HepG2 (cell line): ENCODE measurements around the gene GPC6. TPM values are rescaled to one million over a fixed set of nuclear protein-coding genes. Genes with fewer than 3 reads are reported as not detected.

Experiments used
- BRD4 ChIP-seq: sonication (generic); formaldehyde crosslinking; IDR thresholded peaks from 2 replicates; pipeline ENCODE4 v1.4.0; 2020; ENCODE audit warnings: missing genetic modification reagents
- CENPT ChIP-seq: sonication (generic); formaldehyde crosslinking; IDR thresholded peaks from 2 replicates; pipeline ENCODE4 v1.8.0; 2022; ENCODE audit warnings: low read depth, mild to moderate bottlenecking, moderate library complexity, missing genetic modification reagents
- DNMT3B ChIP-seq: conservative IDR thresholded peaks from 2 replicates; pipeline ENCODE4 v1.6.1; 2016; ENCODE audit warnings: missing biosample characterization, control low read depth
- EEA1 ChIP-seq: sonication (generic); formaldehyde crosslinking; IDR thresholded peaks from 2 replicates; pipeline ENCODE4 v1.5.1; 2020; ENCODE audit warnings: mild to moderate bottlenecking, missing genetic modification reagents, borderline replicate concordance
- HES4 ChIP-seq: sonication (generic); formaldehyde crosslinking; IDR thresholded peaks from 2 replicates; pipeline ENCODE4 v1.9.0; 2021; ENCODE audit warnings: mild to moderate bottlenecking, missing genetic modification reagents, borderline replicate concordance
- HNRNPL ChIP-seq: fragments of 200-400 bp; formaldehyde crosslinking; IDR thresholded peaks from 2 replicates; pipeline ENCODE4 v1.6.1; 2017; ENCODE audit warnings: mild to moderate bottlenecking, low read depth, low read length
- NFIB ChIP-seq: sonication (generic); formaldehyde crosslinking; IDR thresholded peaks from 2 replicates; pipeline ENCODE4 v1.9.0; 2021; ENCODE audit warnings: missing genetic modification reagents, mild to moderate bottlenecking, borderline replicate concordance
- SNAI1 ChIP-seq: sonication (generic); formaldehyde crosslinking; IDR thresholded peaks from 2 replicates; pipeline ENCODE4 v1.5.0; 2020; ENCODE audit warnings: mild to moderate bottlenecking, missing genetic modification reagents, borderline replicate concordance
- ZNF136 ChIP-seq: sonication (generic); formaldehyde crosslinking; IDR thresholded peaks from 2 replicates; pipeline ENCODE4 v1.8.1; 2022; ENCODE audit warnings: low read depth, mild to moderate bottlenecking, moderate library complexity, missing genetic modification reagents
- ZNF598 ChIP-seq: sonication (generic); formaldehyde crosslinking; IDR thresholded peaks from 2 replicates; pipeline ENCODE4 v1.5.1; 2020; ENCODE audit warnings: mild to moderate bottlenecking, missing genetic modification reagents, borderline replicate concordance
- ZNF615 ChIP-seq: sonication (generic); formaldehyde crosslinking; IDR thresholded peaks from 2 replicates; pipeline ENCODE4 v1.5.0; 2020; ENCODE audit warnings: mild to moderate bottlenecking, missing genetic modification reagents, borderline replicate concordance
- polyA plus RNA-seq, 8 experiments: library from polyadenylated mRNA; depleted of rRNA in 3 of 8; stranded (reverse) in 7 of 8; unstranded in 1 of 8; fragments of >200 nt; fragmentation: Illumina TruSeq in 4 of 8; extraction: Trizol in 4 of 8; gene quantifications; 2 replicates each; pipeline versions ENCODE4 v1.2.1 to v1.2.3, GENCODE V29; 2011 to 2016; ENCODE audit warnings: low read depth in 4 of 8, missing spikeins in 1 of 8, mixed read lengths in 1 of 8; ENCODE audit not compliant: insufficient read depth in 1 of 8
- total RNA-seq, 5 experiments: library from RNA; depleted of rRNA; stranded (reverse); fragments of >200 nt; fragmentation: Illumina TruSeq; extraction: Trizol; gene quantifications; 2 replicates each; pipeline ENCODE4 v1.2.3, GENCODE V29; 2016; ENCODE audit warnings: low read depth in 1 of 5
- TF ChIP-seq, protein P1 (sequence below): sonication (generic); formaldehyde crosslinking; IDR thresholded peaks from 2 replicates; pipeline ENCODE4 v1.5.0; 2020; ENCODE audit warnings: missing genetic modification reagents
- TF ChIP-seq, protein P2 (sequence below): sonication (generic); formaldehyde crosslinking; IDR thresholded peaks from 2 replicates; pipeline ENCODE4 v1.4.0; 2020; ENCODE audit warnings: missing genetic modification reagents, mild to moderate bottlenecking, borderline replicate concordance
- TF ChIP-seq, protein P3 (sequence below): IDR thresholded peaks from 2 replicates; pipeline ENCODE4 v1.6.1; 2012; ENCODE audit warnings: low read length, improper control_type of control experiment
- TF ChIP-seq, protein P4 (sequence below): IDR thresholded peaks from 2 replicates; pipeline ENCODE4 v1.6.1; 2016; ENCODE audit warnings: low read depth, borderline replicate concordance

GPC6 gene
- total and polyA plus RNA-seq, 2 of the 13 experiments (the other 11 are each of a cell fraction or from before 2014, with no cell fraction given), result 24.5 to 33.9 TPM

DNA sequence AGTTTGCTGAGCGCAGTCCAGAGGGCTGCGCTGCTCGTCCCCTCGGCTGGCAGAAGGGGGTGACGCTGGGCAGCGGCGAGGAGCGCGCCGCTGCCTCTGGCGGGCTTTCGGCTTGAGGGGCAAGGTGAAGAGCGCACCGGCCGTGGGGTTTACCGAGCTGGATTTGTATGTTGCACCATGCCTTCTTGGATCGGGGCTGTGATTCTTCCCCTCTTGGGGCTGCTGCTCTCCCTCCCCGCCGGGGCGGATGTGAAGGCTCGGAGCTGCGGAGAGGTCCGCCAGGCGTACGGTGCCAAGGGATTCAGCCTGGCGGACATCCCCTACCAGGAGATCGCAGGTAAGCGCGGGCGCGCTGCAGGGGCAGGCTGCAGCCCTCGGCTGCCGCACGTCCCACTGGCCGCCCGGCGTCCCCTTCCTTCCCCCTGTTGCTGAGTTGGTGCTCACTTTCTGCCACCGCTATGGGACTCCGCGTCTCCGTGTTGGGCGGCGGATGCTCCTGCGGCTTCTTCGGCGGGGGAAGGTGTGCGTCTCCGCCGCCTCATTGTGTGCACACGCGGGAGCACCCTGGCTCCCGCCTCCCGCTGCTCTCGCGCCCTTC is 772 bp downstream of the GPC6 start (continued):
- no peak for TF ChIP-seq ZNF598 (CRISPR knock-in tag)
- TF ChIP-seq SNAI1 (CRISPR knock-in tag), result no peak
- no peak for TF ChIP-seq NFIB
- TF ChIP-seq, protein P1, sequence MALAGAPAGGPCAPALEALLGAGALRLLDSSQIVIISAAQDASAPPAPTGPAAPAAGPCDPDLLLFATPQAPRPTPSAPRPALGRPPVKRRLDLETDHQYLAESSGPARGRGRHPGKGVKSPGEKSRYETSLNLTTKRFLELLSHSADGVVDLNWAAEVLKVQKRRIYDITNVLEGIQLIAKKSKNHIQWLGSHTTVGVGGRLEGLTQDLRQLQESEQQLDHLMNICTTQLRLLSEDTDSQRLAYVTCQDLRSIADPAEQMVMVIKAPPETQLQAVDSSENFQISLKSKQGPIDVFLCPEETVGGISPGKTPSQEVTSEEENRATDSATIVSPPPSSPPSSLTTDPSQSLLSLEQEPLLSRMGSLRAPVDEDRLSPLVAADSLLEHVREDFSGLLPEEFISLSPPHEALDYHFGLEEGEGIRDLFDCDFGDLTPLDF (CRISPR knock-in tag), result no peak
- no peak for TF ChIP-seq EEA1 (CRISPR knock-in tag)
- peak; percentile 83 for TF ChIP-seq HNRNPL
- no peak for TF ChIP-seq HES4
- TF ChIP-seq DNMT3B (CRISPR knock-in tag), result no peak
- no peak for TF ChIP-seq BRD4 (CRISPR knock-in tag)
- TF ChIP-seq, protein P2, sequence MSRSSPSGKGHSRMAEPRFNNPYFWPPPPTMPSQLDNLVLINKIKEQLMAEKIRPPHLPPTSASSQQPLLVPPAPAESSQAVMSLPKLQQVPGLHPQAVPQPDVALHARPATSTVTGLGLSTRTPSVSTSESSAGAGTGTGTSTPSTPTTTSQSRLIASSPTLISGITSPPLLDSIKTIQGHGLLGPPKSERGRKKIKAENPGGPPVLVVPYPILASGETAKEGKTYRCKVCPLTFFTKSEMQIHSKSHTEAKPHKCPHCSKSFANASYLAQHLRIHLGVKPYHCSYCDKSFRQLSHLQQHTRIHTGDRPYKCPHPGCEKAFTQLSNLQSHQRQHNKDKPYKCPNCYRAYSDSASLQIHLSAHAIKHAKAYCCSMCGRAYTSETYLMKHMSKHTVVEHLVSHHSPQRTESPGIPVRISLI, result no peak
- 0 out of 2 replicates have a peak, but pooled peaks have one; percentile 35 for TF ChIP-seq ZNF615 (CRISPR knock-in tag)
- no peak for TF ChIP-seq ZNF136 (CRISPR knock-in tag)
- TF ChIP-seq, protein P3, sequence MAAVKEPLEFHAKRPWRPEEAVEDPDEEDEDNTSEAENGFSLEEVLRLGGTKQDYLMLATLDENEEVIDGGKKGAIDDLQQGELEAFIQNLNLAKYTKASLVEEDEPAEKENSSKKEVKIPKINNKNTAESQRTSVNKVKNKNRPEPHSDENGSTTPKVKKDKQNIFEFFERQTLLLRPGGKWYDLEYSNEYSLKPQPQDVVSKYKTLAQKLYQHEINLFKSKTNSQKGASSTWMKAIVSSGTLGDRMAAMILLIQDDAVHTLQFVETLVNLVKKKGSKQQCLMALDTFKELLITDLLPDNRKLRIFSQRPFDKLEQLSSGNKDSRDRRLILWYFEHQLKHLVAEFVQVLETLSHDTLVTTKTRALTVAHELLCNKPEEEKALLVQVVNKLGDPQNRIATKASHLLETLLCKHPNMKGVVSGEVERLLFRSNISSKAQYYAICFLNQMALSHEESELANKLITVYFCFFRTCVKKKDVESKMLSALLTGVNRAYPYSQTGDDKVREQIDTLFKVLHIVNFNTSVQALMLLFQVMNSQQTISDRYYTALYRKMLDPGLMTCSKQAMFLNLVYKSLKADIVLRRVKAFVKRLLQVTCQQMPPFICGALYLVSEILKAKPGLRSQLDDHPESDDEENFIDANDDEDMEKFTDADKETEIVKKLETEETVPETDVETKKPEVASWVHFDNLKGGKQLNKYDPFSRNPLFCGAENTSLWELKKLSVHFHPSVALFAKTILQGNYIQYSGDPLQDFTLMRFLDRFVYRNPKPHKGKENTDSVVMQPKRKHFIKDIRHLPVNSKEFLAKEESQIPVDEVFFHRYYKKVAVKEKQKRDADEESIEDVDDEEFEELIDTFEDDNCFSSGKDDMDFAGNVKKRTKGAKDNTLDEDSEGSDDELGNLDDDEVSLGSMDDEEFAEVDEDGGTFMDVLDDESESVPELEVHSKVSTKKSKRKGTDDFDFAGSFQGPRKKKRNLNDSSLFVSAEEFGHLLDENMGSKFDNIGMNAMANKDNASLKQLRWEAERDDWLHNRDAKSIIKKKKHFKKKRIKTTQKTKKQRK, result no peak
- TF ChIP-seq, protein P4, sequence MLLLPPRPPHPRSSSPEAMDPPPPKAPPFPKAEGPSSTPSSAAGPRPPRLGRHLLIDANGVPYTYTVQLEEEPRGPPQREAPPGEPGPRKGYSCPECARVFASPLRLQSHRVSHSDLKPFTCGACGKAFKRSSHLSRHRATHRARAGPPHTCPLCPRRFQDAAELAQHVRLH, result no peak
- no peak for TF ChIP-seq CENPT (CRISPR knock-in tag)
